Glomerular visceral epithelial cell (primary cell): ENCODE data around the gene HBM.
"Not testable (repeated sequence)": the region's sequence is repeated elsewhere in the genome, so short reads cannot be mapped to it uniquely, and the experiment has no call there.

Source experiments
- DNase-seq: peaks from one replicate; pipeline ENCODE4 v3.0.0-alpha.2; 2016; ENCODE audit errors: extremely low spot score

The HBM gene

GRCh38 chr16:185213-185612 is 19.4 kb downstream of the HBM start:
- DNase-seq: no peak

- no peak for DNase-seq
These were observed 19.9 kb downstream of the HBM start for GRCh38 chr16:185691-186090.

GRCh38 chr16:187330-187729 is 21.6 kb downstream of the HBM start:
- no peak for DNase-seq

GRCh38 chr16:188674-189073 is 22.9 kb downstream of the HBM start:
- DNase-seq: no peak

GRCh38 chr16:189604-190186 is 23.9 kb downstream of the HBM start:
- no peak for DNase-seq

GRCh38 chr16:191831-192230 is 26.1 kb downstream of the HBM start:
- no peak for DNase-seq

GRCh38 chr16:192686-193085 is 26.9 kb downstream of the HBM start:
- DNase-seq: no peak

- DNase-seq: no peak
These were observed 27.7 kb downstream of the HBM start for GRCh38 chr16:193441-193840.

- DNase-seq: no peak
These were observed 28.7 kb downstream of the HBM start for GRCh38 chr16:194516-194915.

GRCh38 chr16:200388-200787 is 34.6 kb downstream of the HBM start:
- peak; percentile 69 for DNase-seq

- no peak for DNase-seq
These were observed 37.5 kb downstream of the HBM start for GRCh38 chr16:203246-203645.

GRCh38 chr16:204046-204445 is 38.3 kb downstream of the HBM start:
- DNase-seq: not testable (repeated sequence)

GRCh38 chr16:209359-209758 is 43.6 kb downstream of the HBM start:
- DNase-seq: not testable (repeated sequence)

GRCh38 chr16:211631-212180 is 45.9 kb downstream of the HBM start:
- not testable (repeated sequence) for DNase-seq

- peak; percentile 11 for DNase-seq
These were observed 47.2 kb downstream of the HBM start for GRCh38 chr16:212999-213398.
